HCT116 (cell line): ENCODE data around the gene CPSF7. TPM values are rescaled to one million over a fixed set of nuclear protein-coding genes. Genes with fewer than 3 reads are reported as not detected.

Source experiments
- ATAC-seq: fragments of 200-7000 bp; cut with Tn5 transposase; 2 replicates; pipeline ENCODE4 v1.9.1; 2020; ENCODE audit warnings: mild to moderate bottlenecking, moderate library complexity
- BruUV-seq: library from RNA; stranded (reverse); fragments of 400-500 nt; replicated peaks from 2 replicates; lab custom pipeline; 2021; lab: Mats Ljungman, UMichigan
- CTCF ChIA-PET: fragments of 300-600 bp; sonication (Branson Sonifier 250); formaldehyde crosslinking; loops from one replicate; lab custom pipeline; 2021; ENCODE audit warnings: antibody characterized with exemption; lab: Charles Lee
- POLR2A ChIA-PET: fragments of 300-600, 350-600 bp; sonication (Branson Sonifier 250); formaldehyde crosslinking; loops from one replicate; lab custom pipeline; 2021; ENCODE audit warnings: antibody characterized with exemption; lab: Charles Lee
- RAD21 ChIA-PET, 2 experiments: fragments of 300-600 bp; sonication (Branson Sonifier 250); formaldehyde crosslinking; loops; one replicate each; lab custom pipeline; 2023; ENCODE audit warnings: low total read pairs in 2 of 2; ENCODE audit not compliant: uncharacterized antibody in 2 of 2, unreplicated experiment in 2 of 2, low non-redundant PET in 1 of 2; lab: Charles Lee
- DNase-seq: peaks from one replicate; pipeline ENCODE4 v3.0.0-alpha.2; 2010; ENCODE audit warnings: low read depth, low spot score
- H2AFZ ChIP-seq: fragments of 200-600 bp; shearing (Covaris generic), sonication (generic); 2 replicates; pipeline ENCODE4 v1.6.1; 2017; ENCODE audit warnings: low read depth, mixed run types, mixed read lengths, antibody characterized with exemption, low read length; ENCODE audit not compliant: poor library complexity, severe bottlenecking
- H3K27ac ChIP-seq: 2 replicates; pipeline ENCODE4 v1.5.1; 2012; ENCODE audit warnings: low read depth, low read length
- H3K27me3 ChIP-seq: fragments of 200-600 bp; sonication (generic); 2 replicates; pipeline ENCODE4 v1.6.1; 2016; ENCODE audit warnings: mixed run types, low read length, mixed read lengths; ENCODE audit not compliant: insufficient read depth
- H3K36me3 ChIP-seq, 2 experiments: fragments of 200-500 bp in 1 of 2; fragments of 200-600 bp in 1 of 2; sonication (Bioruptor generic) in 1 of 2; sonication (generic) in 1 of 2; 2 replicates each; pipeline versions ENCODE4 v1.5.1 to v1.6.1; 2014 to 2016; ENCODE audit warnings: low read length in 2 of 2, inconsistent platforms in 1 of 2, mixed read lengths in 1 of 2, mixed run types in 1 of 2; ENCODE audit not compliant: insufficient read depth in 2 of 2, control insufficient read depth in 1 of 2
- H3K4me1 ChIP-seq, 2 experiments: fragments of 200-600 bp in 1 of 2; sonication (generic) in 1 of 2; 2 replicates each; pipeline versions ENCODE4 v1.5.1 to v1.6.1; 2012 to 2017; ENCODE audit warnings: low read length in 2 of 2, inconsistent platforms in 1 of 2, mild to moderate bottlenecking in 1 of 2, mixed read lengths in 1 of 2, mixed run types in 1 of 2, moderate library complexity in 1 of 2; ENCODE audit not compliant: insufficient read depth in 2 of 2, control insufficient read depth in 1 of 2
- H3K4me2 ChIP-seq: fragments of 200-600 bp; sonication (generic); 2 replicates; pipeline ENCODE4 v1.6.1; 2017; ENCODE audit warnings: mixed run types, low read length, mixed read lengths
- H3K4me3 ChIP-seq, 2 experiments: fragments of 200-600 bp in 1 of 2; sonication (generic) in 1 of 2; replicated peaks in 1 of 2; 2 replicates each; pipeline ENCODE4 v1.5.1; 2011 to 2016; ENCODE audit warnings: low read length in 2 of 2, control low read depth in 1 of 2, low read depth in 1 of 2, mild to moderate bottlenecking in 1 of 2, mixed read lengths in 1 of 2, mixed run types in 1 of 2
- H3K79me2 ChIP-seq: fragments of 200-600 bp; sonication (generic); 2 replicates; pipeline ENCODE4 v1.6.1; 2017; ENCODE audit warnings: mild to moderate bottlenecking, mixed run types, low read length, moderate library complexity, mixed read lengths; ENCODE audit not compliant: insufficient read depth
- H3K9ac ChIP-seq: fragments of 200-600 bp; sonication (generic); 2 replicates; pipeline ENCODE4 v1.6.1; 2016; ENCODE audit warnings: low read length, mixed read lengths
- H3K9me2 ChIP-seq: fragments of 200-600 bp; sonication (generic), shearing (Covaris generic); 2 replicates; pipeline ENCODE4 v1.6.1; 2017; ENCODE audit warnings: mixed run types, mild to moderate bottlenecking, moderate library complexity; ENCODE audit not compliant: insufficient read depth
- H3K9me3 ChIP-seq, 2 experiments: fragments of 200-500 bp in 1 of 2; fragments of 200-600 bp in 1 of 2; sonication (Bioruptor generic) in 1 of 2; sonication (generic) in 1 of 2; 2 replicates each; pipeline ENCODE4 v1.6.1; 2014 to 2017; ENCODE audit warnings: low read length in 2 of 2, mixed read lengths in 2 of 2, inconsistent platforms in 1 of 2, low read depth in 1 of 2, mild to moderate bottlenecking in 1 of 2, mixed run types in 1 of 2, moderate library complexity in 1 of 2; ENCODE audit not compliant: control insufficient read depth in 1 of 2, insufficient read depth in 1 of 2
- H4K20me1 ChIP-seq: fragments of 200-600 bp; sonication (generic), shearing (Covaris generic); 2 replicates; pipeline ENCODE4 v1.6.1; 2017; ENCODE audit warnings: mixed run types, mild to moderate bottlenecking, moderate library complexity; ENCODE audit not compliant: insufficient read depth
- CEBPB ChIP-seq: IDR thresholded peaks from 2 replicates; pipeline ENCODE4 v1.6.1; 2012; ENCODE audit warnings: low read depth
- EGR1 ChIP-seq: IDR thresholded peaks from 2 replicates; pipeline ENCODE4 v1.6.1; 2012; ENCODE audit warnings: low read depth
- ELF1 ChIP-seq: IDR thresholded peaks from 2 replicates; pipeline ENCODE4 v1.6.1; 2012; ENCODE audit warnings: low read depth, borderline replicate concordance
- EZH2phosphoT487 ChIP-seq: fragments of 200-600 bp; IDR thresholded peaks from 2 replicates; pipeline ENCODE4 v1.6.1; 2018; ENCODE audit warnings: antibody characterized with exemption, borderline replicate concordance
- FOSL1 ChIP-seq: IDR thresholded peaks from 2 replicates; pipeline ENCODE4 v1.6.1; 2012; ENCODE audit warnings: low read depth
- POLR2A ChIP-seq: IDR thresholded peaks from 2 replicates; pipeline ENCODE4 v1.7.0; 2011; ENCODE audit warnings: borderline replicate concordance; ENCODE audit not compliant: insufficient read depth, insufficient read length; ENCODE audit errors: extremely low read depth
- POLR2AphosphoS5 ChIP-seq: IDR thresholded peaks from 2 replicates; pipeline ENCODE4 v1.6.1; 2011; ENCODE audit warnings: mild to moderate bottlenecking, low read depth, low read length, moderate library complexity
- RAD21 ChIP-seq: IDR thresholded peaks from 2 replicates; pipeline ENCODE4 v1.6.1; 2012; ENCODE audit warnings: low read depth, mild to moderate bottlenecking
- SRF ChIP-seq: IDR thresholded peaks from 2 replicates; pipeline ENCODE4 v1.6.1; 2012; ENCODE audit warnings: low read depth
- YY1 ChIP-seq: IDR thresholded peaks from 2 replicates; pipeline ENCODE4 v1.6.1; 2011; ENCODE audit warnings: low read length, low read depth, moderate library complexity, mild to moderate bottlenecking; ENCODE audit not compliant: insufficient replicate concordance; ENCODE audit errors: extremely low read depth
- ZNF274 ChIP-seq: fragments of 200-500 bp; sonication (Bioruptor generic); IDR thresholded peaks from 2 replicates; pipeline ENCODE4 v1.6.1; 2014; ENCODE audit warnings: mild to moderate bottlenecking, low read depth, low read length, inconsistent platforms
- intact Hi-C: fragments of 100-400 bp; cut with micrococcal nuclease; formaldehyde crosslinking; loops from 2 replicates; pipeline ENCODE4 v1.10.0; 2022
- total RNA-seq: library from RNA; stranded (reverse); gene quantifications from one replicate; pipeline ENCODE4 v1.2.1, GENCODE V29; 2021; ENCODE audit not compliant: unreplicated experiment
- TF ChIP-seq, protein P1 (sequence below): IDR thresholded peaks from 2 replicates; pipeline ENCODE4 v1.6.1; 2011; ENCODE audit warnings: mild to moderate bottlenecking, low read length, moderate library complexity; ENCODE audit not compliant: insufficient replicate concordance; ENCODE audit errors: extremely low read depth
- TF ChIP-seq, protein P2 (sequence below): IDR thresholded peaks from 2 replicates; pipeline ENCODE4 v1.6.1; 2012; ENCODE audit warnings: low read depth
- TF ChIP-seq, protein P3 (sequence below): IDR thresholded peaks from 2 replicates; pipeline ENCODE4 v1.6.1; 2012

Gene CPSF7
- total RNA-seq, 1 experiment from 2014 or later = 110 TPM

DNA sequence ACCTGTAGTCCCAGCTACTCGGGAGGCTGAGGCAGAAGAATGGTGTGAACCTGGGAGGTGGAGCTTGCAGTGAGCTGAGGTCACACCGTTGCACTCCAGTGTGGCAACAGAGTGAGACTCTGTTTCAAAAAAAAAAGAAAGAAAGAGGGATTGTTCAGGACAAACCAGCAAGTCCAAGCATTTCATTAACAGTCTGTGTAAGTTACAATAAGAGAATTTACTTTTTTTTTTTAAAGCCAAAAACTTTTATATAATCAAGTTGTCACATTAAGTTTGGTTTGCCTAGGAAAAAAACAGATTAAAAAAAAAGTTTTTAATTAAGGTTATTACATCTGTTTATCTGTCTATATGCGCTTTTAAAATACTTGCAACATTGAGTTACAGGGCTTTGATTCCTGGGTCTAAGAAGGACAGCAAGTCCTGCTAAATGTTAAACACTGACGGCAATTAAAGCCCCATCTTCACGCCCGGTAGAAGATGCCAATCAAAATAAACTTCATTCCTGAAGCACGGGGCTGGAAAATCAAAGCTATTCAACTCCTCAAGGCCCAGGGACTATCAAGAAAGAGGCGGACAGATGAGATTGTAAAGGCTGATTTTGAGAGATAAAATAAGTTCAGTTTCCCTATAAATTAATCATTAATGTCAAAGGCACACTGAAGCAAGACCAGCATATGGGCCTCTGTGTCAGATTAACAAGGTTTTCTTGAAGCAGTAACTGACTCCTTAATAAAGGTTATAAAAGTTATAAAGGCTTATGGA is 56.9 kb downstream of the CPSF7 start (continued):
- TF ChIP-seq ZNF274 = no peak
- TF ChIP-seq FOSL1 = no peak
- no peak for TF ChIP-seq EGR1
- TF ChIP-seq RAD21 = no peak
- no peak for TF ChIP-seq ELF1
- TF ChIP-seq, protein P1, sequence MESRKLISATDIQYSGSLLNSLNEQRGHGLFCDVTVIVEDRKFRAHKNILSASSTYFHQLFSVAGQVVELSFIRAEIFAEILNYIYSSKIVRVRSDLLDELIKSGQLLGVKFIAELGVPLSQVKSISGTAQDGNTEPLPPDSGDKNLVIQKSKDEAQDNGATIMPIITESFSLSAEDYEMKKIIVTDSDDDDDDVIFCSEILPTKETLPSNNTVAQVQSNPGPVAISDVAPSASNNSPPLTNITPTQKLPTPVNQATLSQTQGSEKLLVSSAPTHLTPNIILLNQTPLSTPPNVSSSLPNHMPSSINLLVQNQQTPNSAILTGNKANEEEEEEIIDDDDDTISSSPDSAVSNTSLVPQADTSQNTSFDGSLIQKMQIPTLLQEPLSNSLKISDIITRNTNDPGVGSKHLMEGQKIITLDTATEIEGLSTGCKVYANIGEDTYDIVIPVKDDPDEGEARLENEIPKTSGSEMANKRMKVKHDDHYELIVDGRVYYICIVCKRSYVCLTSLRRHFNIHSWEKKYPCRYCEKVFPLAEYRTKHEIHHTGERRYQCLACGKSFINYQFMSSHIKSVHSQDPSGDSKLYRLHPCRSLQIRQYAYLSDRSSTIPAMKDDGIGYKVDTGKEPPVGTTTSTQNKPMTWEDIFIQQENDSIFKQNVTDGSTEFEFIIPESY = no peak
- TF ChIP-seq POLR2AphosphoS5 = no peak

DNA sequence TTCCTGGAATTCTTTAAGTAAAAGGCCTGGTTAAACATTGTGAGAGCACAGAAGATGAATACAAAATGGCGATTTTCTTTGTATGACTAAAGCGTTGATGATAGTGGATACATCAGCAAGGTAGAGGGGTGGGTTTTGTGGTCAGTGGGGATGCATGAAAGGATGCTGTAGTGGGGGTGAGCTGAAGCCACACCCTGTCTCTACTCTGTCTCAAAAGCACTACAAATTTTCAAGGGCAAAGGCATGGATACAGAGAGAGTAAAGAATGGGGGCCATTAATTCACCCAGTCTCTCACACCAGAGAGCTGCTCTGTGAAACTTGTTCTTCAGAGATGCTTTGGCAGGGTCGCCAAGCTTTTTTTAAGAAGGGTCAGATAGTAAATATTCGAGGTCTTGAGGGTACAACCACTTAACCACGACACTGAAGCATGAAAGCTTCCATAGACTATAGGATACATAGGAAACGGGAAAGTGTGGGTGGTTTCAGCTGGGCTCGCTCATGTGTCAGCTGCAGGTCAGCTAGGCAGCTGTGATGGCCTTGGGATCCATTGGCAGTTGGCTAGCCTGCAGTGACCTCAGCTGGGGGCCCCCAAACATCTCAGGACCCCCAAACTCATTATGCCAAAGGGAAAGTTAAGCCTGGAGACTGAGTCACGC is 59.3 kb downstream of the CPSF7 start:
- Histone ChIP-seq H3K4me1 (no peaks in the 10 kb centered on the region), H3K4me3 (no peak overlapping the region), H3K27me3 (no peaks in the 10 kb centered on the region), H3K27ac (no peak overlapping the region), H3K9ac (no peak overlapping the region), H3K36me3 (peaks cover 27 to 31% of the 10 kb centered on the region in 2 experiments), H2AFZ (no peak overlapping the region), H3K4me2 (no peak overlapping the region), H3K9me2 (no peaks in the 10 kb centered on the region), H4K20me1 (0 out of 2 replicates have a peak, but pooled peaks cover 5% of the 10 kb centered on the region), H3K79me2 (0 out of 2 replicates have a peak, but pooled peaks cover 3% of the 10 kb centered on the region), H3K9me3 (no peaks in the 10 kb centered on the region)
- ATAC-seq (no peak; the same call in 1 of the 2 replicates), DNase-seq (no peak)
- intact Hi-C loops = no loop called here
- CTCF ChIA-PET = no interaction called here
- no TSS peak for BruUV-seq
- RAD21 ChIA-PET = no interaction called here
- POLR2A ChIA-PET = interaction anchor here (1.9 kb wide), 1 partner anchor 9 kb away, joined by 11 read pairs; the partner anchor contains the start of genes CYB561A3 and TMEM138
- no peak for TF ChIP-seq EZH2phosphoT487
- no peak for TF ChIP-seq ELF1
- TF ChIP-seq, protein P2, sequence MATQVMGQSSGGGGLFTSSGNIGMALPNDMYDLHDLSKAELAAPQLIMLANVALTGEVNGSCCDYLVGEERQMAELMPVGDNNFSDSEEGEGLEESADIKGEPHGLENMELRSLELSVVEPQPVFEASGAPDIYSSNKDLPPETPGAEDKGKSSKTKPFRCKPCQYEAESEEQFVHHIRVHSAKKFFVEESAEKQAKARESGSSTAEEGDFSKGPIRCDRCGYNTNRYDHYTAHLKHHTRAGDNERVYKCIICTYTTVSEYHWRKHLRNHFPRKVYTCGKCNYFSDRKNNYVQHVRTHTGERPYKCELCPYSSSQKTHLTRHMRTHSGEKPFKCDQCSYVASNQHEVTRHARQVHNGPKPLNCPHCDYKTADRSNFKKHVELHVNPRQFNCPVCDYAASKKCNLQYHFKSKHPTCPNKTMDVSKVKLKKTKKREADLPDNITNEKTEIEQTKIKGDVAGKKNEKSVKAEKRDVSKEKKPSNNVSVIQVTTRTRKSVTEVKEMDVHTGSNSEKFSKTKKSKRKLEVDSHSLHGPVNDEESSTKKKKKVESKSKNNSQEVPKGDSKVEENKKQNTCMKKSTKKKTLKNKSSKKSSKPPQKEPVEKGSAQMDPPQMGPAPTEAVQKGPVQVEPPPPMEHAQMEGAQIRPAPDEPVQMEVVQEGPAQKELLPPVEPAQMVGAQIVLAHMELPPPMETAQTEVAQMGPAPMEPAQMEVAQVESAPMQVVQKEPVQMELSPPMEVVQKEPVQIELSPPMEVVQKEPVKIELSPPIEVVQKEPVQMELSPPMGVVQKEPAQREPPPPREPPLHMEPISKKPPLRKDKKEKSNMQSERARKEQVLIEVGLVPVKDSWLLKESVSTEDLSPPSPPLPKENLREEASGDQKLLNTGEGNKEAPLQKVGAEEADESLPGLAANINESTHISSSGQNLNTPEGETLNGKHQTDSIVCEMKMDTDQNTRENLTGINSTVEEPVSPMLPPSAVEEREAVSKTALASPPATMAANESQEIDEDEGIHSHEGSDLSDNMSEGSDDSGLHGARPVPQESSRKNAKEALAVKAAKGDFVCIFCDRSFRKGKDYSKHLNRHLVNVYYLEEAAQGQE = no peak
- no peak for TF ChIP-seq SRF
- TF ChIP-seq CEBPB = no peak
- no peak for TF ChIP-seq POLR2AphosphoS5
- TF ChIP-seq POLR2A = no peak
- TF ChIP-seq, protein P1 = no peak
- TF ChIP-seq YY1 = no peak
- TF ChIP-seq, protein P3, sequence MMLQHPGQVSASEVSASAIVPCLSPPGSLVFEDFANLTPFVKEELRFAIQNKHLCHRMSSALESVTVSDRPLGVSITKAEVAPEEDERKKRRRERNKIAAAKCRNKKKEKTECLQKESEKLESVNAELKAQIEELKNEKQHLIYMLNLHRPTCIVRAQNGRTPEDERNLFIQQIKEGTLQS = no peak
- no peak for TF ChIP-seq ZNF274
